Vagina (tissue), 2 donors: ENCODE results near the gene SOX21. TPM values are rescaled to one million over a fixed set of nuclear protein-coding genes. Genes with fewer than 3 reads are reported as not detected.

ENCODE experiments used
- DNase-seq, 2 donors: peaks; one replicate each; pipeline ENCODE4 v3.0.0-alpha.2; 2017; ENCODE audit errors: extremely low spot score in 2 of 2
- H3K27ac ChIP-seq: fragments of 200-600 bp; sonication (generic); one replicate; pipeline ENCODE4 v1.5.1; 2019
- H3K27me3 ChIP-seq: fragments of 200-600 bp; sonication (generic); one replicate; pipeline ENCODE4 v1.5.1; 2019
- H3K36me3 ChIP-seq, 2 donors: fragments of 200-600 bp; sonication (generic); one replicate each; pipeline ENCODE4 v1.5.1; 2017 to 2019
- H3K4me1 ChIP-seq: fragments of 200-600 bp; sonication (generic); one replicate; pipeline ENCODE4 v1.5.1; 2019
- H3K4me3 ChIP-seq, 2 donors: fragments of 200-600 bp; sonication (generic); 1 replicate in 1 of 2; 2 replicates in 1 of 2; pipeline ENCODE4 v1.5.1; 2016 to 2019
- H3K9me3 ChIP-seq: fragments of 200-600 bp; sonication (generic); one replicate; pipeline ENCODE4 v1.5.1; 2019
- POLR2A ChIP-seq, 2 donors: fragments of 450-650 bp; IDR thresholded peaks; one replicate each; pipeline ENCODE4 v1.6.1; 2017; ENCODE audit warnings: antibody characterized with exemption in 2 of 2, mild to moderate bottlenecking in 2 of 2, moderate library complexity in 2 of 2
- POLR2AphosphoS5 ChIP-seq, 2 donors: sonication (generic); formaldehyde crosslinking; IDR thresholded peaks; one replicate each; pipeline ENCODE4 v1.9.0; 2017; ENCODE audit warnings: antibody characterized with exemption in 2 of 2, mild to moderate bottlenecking in 2 of 2, low read depth in 1 of 2; ENCODE audit not compliant: insufficient read depth in 1 of 2
- intact Hi-C: fragments of 100-400 bp; cut with DNase I; formaldehyde crosslinking; loops from one replicate; pipeline ENCODE4 v1.15.1; 2023
- total RNA-seq: library from RNA; depleted of rRNA; stranded (reverse); fragments of >200 nt; gene quantifications from one replicate; pipeline ENCODE4 v1.2.3, GENCODE V29; 2016
- TF ChIP-seq, protein P1 (sequence below), 3 experiments: fragments of 450-650 bp in 2 of 3; fragments of 200-600 bp in 1 of 3; sonication (generic) in 1 of 3; IDR thresholded peaks; one replicate each; pipeline ENCODE4 v1.5.1; 2017 to 2019; ENCODE audit warnings: antibody characterized with exemption in 3 of 3, mild to moderate bottlenecking in 2 of 3, moderate library complexity in 2 of 3

Gene SOX21
- total RNA-seq, 1 donor from 2014 or later, result 1.2 TPM

DNA sequence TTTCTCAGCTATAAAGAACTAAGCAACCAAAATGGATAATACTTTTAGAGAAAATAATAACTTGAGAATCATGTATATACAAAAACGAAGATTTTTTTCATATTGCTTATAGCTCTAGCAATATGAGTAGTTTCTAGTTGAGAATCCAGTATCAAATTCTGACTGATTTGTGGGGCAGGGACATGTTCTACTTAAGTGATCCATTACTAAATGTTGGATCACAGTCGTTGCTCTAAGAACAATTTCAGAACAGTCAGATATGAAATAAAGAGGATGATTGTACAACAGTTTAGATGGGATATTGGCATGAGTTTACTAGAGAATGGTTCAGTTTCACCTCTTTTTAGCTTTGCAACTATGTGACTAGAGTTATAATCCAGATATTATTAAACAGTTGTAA lies 39.9 kb downstream of the SOX21 start:
- TF ChIP-seq, protein P1, sequence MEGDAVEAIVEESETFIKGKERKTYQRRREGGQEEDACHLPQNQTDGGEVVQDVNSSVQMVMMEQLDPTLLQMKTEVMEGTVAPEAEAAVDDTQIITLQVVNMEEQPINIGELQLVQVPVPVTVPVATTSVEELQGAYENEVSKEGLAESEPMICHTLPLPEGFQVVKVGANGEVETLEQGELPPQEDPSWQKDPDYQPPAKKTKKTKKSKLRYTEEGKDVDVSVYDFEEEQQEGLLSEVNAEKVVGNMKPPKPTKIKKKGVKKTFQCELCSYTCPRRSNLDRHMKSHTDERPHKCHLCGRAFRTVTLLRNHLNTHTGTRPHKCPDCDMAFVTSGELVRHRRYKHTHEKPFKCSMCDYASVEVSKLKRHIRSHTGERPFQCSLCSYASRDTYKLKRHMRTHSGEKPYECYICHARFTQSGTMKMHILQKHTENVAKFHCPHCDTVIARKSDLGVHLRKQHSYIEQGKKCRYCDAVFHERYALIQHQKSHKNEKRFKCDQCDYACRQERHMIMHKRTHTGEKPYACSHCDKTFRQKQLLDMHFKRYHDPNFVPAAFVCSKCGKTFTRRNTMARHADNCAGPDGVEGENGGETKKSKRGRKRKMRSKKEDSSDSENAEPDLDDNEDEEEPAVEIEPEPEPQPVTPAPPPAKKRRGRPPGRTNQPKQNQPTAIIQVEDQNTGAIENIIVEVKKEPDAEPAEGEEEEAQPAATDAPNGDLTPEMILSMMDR (IDR thresholded peaks at IDR 0.05), result no peak
- TF ChIP-seq POLR2A (IDR thresholded peaks at IDR 0.05) (no peak), POLR2AphosphoS5 (IDR thresholded peaks at IDR 0.05; ENCODE audit: insufficient read depth in 1 of 2, low read depth in 1 of 2) (no peak)
- DNase-seq, result no peak
- Histone ChIP-seq H3K27ac (no peak overlapping the region), H3K36me3 (no peaks in the 10 kb centered on the region), H3K4me1 (no peaks in the 10 kb centered on the region), H3K4me3 (no peak overlapping the region), H3K9me3 (no peaks in the 10 kb centered on the region), H3K27me3 (no peaks in the 10 kb centered on the region)
- intact Hi-C loops, result no loop called here

DNA sequence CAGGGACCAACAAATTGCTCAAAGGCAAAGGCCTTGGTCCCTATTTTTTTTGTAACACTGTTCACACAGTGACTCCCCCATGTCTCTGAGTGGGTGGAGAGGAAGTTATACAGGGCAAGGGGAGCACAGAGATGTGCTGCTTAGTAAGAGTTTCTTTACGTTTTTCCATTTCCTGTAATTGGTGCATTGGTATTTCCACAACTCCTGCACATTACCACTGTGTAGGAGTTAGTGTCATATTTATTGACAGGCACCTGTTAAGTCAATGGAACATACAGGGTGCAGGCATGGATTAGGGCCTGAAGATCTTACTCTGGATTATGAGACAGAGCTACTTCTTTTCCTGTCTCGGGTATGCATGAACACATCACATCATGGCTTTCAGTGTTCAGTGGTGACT lies 45.2 kb downstream of the SOX21 start:
- no peaks in the 10 kb centered on the region for H3K9me3 ChIP-seq
- no peaks in the 10 kb centered on the region for H3K36me3 ChIP-seq
- no peak for TF ChIP-seq POLR2A (IDR thresholded peaks at IDR 0.05)
- TF ChIP-seq POLR2AphosphoS5 (IDR thresholded peaks at IDR 0.05; ENCODE audit: insufficient read depth in 1 of 2, low read depth in 1 of 2), result no peak
- TF ChIP-seq, protein P1 (IDR thresholded peaks at IDR 0.05), result no peak
- no peak for DNase-seq
- no peaks in the 10 kb centered on the region for H3K27me3 ChIP-seq
- H3K4me3 ChIP-seq, result no peak overlapping the region
- intact Hi-C loops, result no loop called here
- no peaks in the 10 kb centered on the region for H3K4me1 ChIP-seq
- H3K27ac ChIP-seq, result no peak overlapping the region

DNA sequence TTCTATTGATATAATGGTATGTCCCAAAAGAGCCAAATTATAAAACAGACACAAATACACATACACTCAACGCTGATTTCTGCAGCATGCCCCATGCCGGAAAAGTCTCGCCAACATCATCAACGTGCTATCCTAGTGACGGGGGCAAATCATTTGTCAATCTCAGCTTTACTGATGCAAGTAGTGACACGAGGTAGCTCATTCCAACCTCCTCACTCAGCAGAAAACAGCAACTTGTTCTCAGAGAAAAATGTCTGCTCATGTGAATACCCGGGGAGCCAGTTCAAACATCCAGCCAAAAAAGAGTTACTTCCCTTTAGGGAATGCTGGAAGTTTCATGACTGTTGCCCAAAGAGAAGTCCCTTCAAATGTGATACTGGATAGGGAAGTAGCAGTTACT lies 46.3 kb downstream of the SOX21 start:
- DNase-seq, result no peak
- TF ChIP-seq POLR2A (IDR thresholded peaks at IDR 0.05), result no peak
- TF ChIP-seq, protein P1 (IDR thresholded peaks at IDR 0.05), result no peak
- TF ChIP-seq POLR2AphosphoS5 (IDR thresholded peaks at IDR 0.05; ENCODE audit: insufficient read depth in 1 of 2, low read depth in 1 of 2), result no peak
- H3K9me3 ChIP-seq, result no peaks in the 10 kb centered on the region
- H3K4me1 ChIP-seq, result no peaks in the 10 kb centered on the region
- no peaks in the 10 kb centered on the region for H3K36me3 ChIP-seq
- no peaks in the 10 kb centered on the region for H3K27me3 ChIP-seq
- no peak overlapping the region for H3K4me3 ChIP-seq
- H3K27ac ChIP-seq, result no peak overlapping the region
- intact Hi-C loops, result no loop called here

DNA sequence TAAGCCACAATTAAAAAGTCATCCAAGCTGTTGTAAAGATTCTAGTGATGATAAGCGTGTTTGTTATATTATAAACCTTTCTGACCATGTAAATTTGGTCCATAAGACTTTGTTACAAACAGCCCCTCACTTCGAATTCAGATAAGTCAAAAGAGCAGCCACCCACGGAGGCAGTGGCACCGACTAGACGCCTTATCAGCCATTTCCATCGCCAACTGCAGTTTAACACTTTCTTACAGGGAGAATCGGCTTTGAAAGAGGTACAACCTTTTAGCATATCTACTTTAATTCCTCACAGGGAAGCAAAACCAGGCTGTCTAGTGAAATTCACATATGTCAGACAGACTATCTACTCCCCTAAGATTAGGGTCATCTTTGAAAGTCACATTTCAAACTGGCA lies 47.5 kb downstream of the SOX21 start:
- DNase-seq, result no peak
- H3K9me3 ChIP-seq, result no peaks in the 10 kb centered on the region
- TF ChIP-seq, protein P1 (IDR thresholded peaks at IDR 0.05), result no peak
- no peaks in the 10 kb centered on the region for H3K36me3 ChIP-seq
- intact Hi-C loops, result no loop called here
- no peaks in the 10 kb centered on the region for H3K27me3 ChIP-seq
- no peaks in the 10 kb centered on the region for H3K4me1 ChIP-seq
- H3K27ac ChIP-seq, result no peak overlapping the region
- H3K4me3 ChIP-seq, result no peak overlapping the region

DNA sequence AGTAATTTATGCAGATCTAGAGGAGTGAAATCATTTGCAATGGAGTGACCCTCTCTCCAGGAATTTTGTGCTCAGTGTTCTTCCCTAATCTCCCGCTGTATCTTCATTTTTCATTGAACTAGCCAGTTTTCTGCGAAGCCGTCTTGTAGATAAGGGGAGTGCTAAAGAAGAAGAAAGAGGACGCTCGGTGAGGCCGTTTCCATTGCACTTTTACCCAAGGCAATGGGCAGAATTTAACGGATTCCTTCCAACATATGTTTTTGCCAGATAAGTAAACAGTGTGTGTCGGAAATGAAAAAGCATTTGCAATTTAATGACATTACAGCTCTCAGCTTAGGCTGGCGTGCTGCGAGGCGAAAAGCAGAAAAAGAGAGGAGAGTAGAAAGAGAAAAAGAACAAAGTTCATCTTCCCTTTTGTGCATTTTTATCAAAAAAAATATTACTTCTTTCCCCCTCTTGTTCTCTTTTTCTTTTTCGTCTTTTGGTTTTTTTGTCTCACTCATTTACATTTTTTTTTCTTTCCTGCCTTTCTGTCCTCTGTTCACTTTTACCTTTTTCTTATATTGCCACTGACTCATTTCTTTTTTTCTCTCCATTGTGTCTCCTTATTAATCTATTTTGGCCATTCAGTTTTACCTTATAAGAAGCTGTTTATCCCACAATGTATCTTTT lies 49.9 kb downstream of the SOX21 start:
- no peak for DNase-seq
- H3K27me3 ChIP-seq, result no peaks in the 10 kb centered on the region

More for the DNA sequence above, 49.9 kb downstream of the SOX21 start:
- H3K4me1 ChIP-seq, result no peaks in the 10 kb centered on the region
- no peaks in the 10 kb centered on the region for H3K36me3 ChIP-seq
- intact Hi-C loops, result no loop called here
- no peak overlapping the region for H3K27ac ChIP-seq
- no peak for TF ChIP-seq POLR2AphosphoS5 (IDR thresholded peaks at IDR 0.05; ENCODE audit: insufficient read depth in 1 of 2, low read depth in 1 of 2)
- TF ChIP-seq, protein P1 (IDR thresholded peaks at IDR 0.05), result no peak
- no peak for TF ChIP-seq POLR2A (IDR thresholded peaks at IDR 0.05)
- H3K9me3 ChIP-seq, result no peaks in the 10 kb centered on the region
- H3K4me3 ChIP-seq, result no peak overlapping the region
